Keratinocyte (primary cell): ENCODE data around the gene NCCRP1. TPM values are rescaled to one million over a fixed set of nuclear protein-coding genes. Genes with fewer than 3 reads are reported as not detected.

Experiments used
- DNase-seq: peaks from one replicate; pipeline ENCODE4 v3.0.0-alpha.2; 2011; ENCODE audit warnings: low read depth, missing footprints, low spot score
- FAIRE-seq: peaks from 2 replicates; lab custom pipeline; 2011; peaks lifted over from hg19 to GRCh38; lab: Jason Lieb, UNC
- H2AFZ ChIP-seq: 2 replicates; pipeline ENCODE4 v1.6.0; 2012; ENCODE audit warnings: low read length, control low read depth, inconsistent platforms; ENCODE audit not compliant: control insufficient read depth
- H3K27ac ChIP-seq: 2 replicates; pipeline ENCODE4 v1.5.1; 2011; ENCODE audit warnings: low read length; ENCODE audit not compliant: control insufficient read depth, insufficient read depth
- H3K27me3 ChIP-seq: 3 replicates; pipeline ENCODE4 v1.6.0; 2011; ENCODE audit warnings: low read length; ENCODE audit not compliant: control insufficient read depth, insufficient read depth; ENCODE audit errors: extremely low read depth
- H3K36me3 ChIP-seq, 2 experiments: 2 replicates in 1 of 2; 3 replicates in 1 of 2; pipeline ENCODE4 v1.5.1; 2011; ENCODE audit warnings: low read length in 2 of 2, mild to moderate bottlenecking in 1 of 2; ENCODE audit not compliant: control insufficient read depth in 2 of 2, insufficient read depth in 2 of 2; ENCODE audit errors: extremely low read depth in 1 of 2
- H3K4me1 ChIP-seq: 3 replicates; pipeline ENCODE4 v1.5.1; 2011; ENCODE audit warnings: low read length; ENCODE audit not compliant: control insufficient read depth, insufficient read depth; ENCODE audit errors: extremely low read depth
- H3K4me2 ChIP-seq: 3 replicates; pipeline ENCODE4 v1.6.0; 2011; ENCODE audit warnings: low read depth, low read length; ENCODE audit not compliant: control insufficient read depth, insufficient read depth; ENCODE audit errors: extremely low read depth
- H3K4me3 ChIP-seq, 3 experiments: fragments of 200-600 bp in 1 of 3; sonication (generic) in 1 of 3; 2 replicates in 2 of 3; 3 replicates in 1 of 3; pipeline ENCODE4 v1.5.1; 2011 to 2016; ENCODE audit warnings: low read length in 3 of 3, mild to moderate bottlenecking in 3 of 3, control low read depth in 2 of 3, inconsistent platforms in 1 of 3, low read depth in 1 of 3, mixed read lengths in 1 of 3, mixed run types in 1 of 3, moderate library complexity in 1 of 3; ENCODE audit not compliant: control insufficient read depth in 2 of 3, insufficient read depth in 2 of 3; ENCODE audit errors: extremely low read depth in 1 of 3
- H3K79me2 ChIP-seq: 2 replicates; pipeline ENCODE4 v1.6.0; 2012; ENCODE audit warnings: low read length; ENCODE audit not compliant: control insufficient read depth, insufficient read depth
- H3K9ac ChIP-seq: 3 replicates; pipeline ENCODE4 v1.6.0; 2011; ENCODE audit warnings: low read length; ENCODE audit not compliant: control insufficient read depth, insufficient read depth; ENCODE audit errors: extremely low read depth
- H3K9me1 ChIP-seq: 3 replicates; pipeline ENCODE4 v1.6.0; 2011; ENCODE audit warnings: low read length; ENCODE audit not compliant: control insufficient read depth, insufficient read depth; ENCODE audit errors: extremely low read depth
- H3K9me3 ChIP-seq: 2 replicates; pipeline ENCODE4 v1.5.1; 2012; ENCODE audit warnings: low read depth, low read length; ENCODE audit not compliant: control insufficient read depth
- H4K20me1 ChIP-seq: 3 replicates; pipeline ENCODE4 v1.6.0; 2011; ENCODE audit warnings: low read length; ENCODE audit not compliant: control insufficient read depth, insufficient read depth; ENCODE audit errors: extremely low read depth
- CTCF ChIP-seq, 3 experiments: IDR thresholded peaks in 1 of 3; conservative IDR thresholded peaks in 1 of 3; optimal IDR thresholded peaks in 1 of 3; 2 replicates in 2 of 3; 3 replicates in 1 of 3; pipeline versions ENCODE3 to v1.5.1; 2011; ENCODE audit warnings: low read length in 3 of 3, mild to moderate bottlenecking in 3 of 3, moderate library complexity in 2 of 3, control low read depth in 1 of 3, inconsistent platforms in 1 of 3; ENCODE audit not compliant: insufficient read depth in 2 of 3; ENCODE audit errors: extremely low read depth in 1 of 3
- EZH2 ChIP-seq: IDR thresholded peaks from one replicate; pipeline ENCODE4 v1.6.1; 2012; ENCODE audit warnings: inconsistent platforms, mild to moderate bottlenecking, low read length, moderate library complexity
- dilution Hi-C: fragments of 300-500 bp; cut with MboI; formaldehyde crosslinking; loops from one replicate; pipeline ENCODE4 v1.7.0; 2020; ENCODE audit warnings: low sequenced_read_pairs; ENCODE audit not compliant: extremely low pct_ligation_motif_present
- polyA plus RNA-seq, 5 experiments: library from polyadenylated mRNA; depleted of rRNA in 3 of 5; stranded (reverse) in 3 of 5; stranded (forward) in 1 of 5; unstranded in 1 of 5; fragments of >200 nt; gene quantifications; 1 replicate in 1 of 5; 2 replicates in 3 of 5; 3 replicates in 1 of 5; pipeline versions ENCODE4 v1.2.1 to v1.2.3, GENCODE V29; 2011 to 2012; ENCODE audit warnings: missing spikeins in 2 of 5, low read depth in 1 of 5, low replicate concordance in 1 of 5

NCCRP1 gene
- polyA plus RNA-seq, 1 donor (not counting 4 experiments of a cell fraction or from before 2014, with no cell fraction given) = 2.3 TPM

- Histone ChIP-seq H3K4me3 (no peak overlapping the region), H2AFZ (no peak overlapping the region), H3K36me3 (no peaks in the 10 kb centered on the region), H3K27ac (no peak overlapping the region), H3K9ac (no peak overlapping the region), H3K9me3 (no peaks in the 10 kb centered on the region), H4K20me1 (no peaks in the 10 kb centered on the region), H3K4me2 (no peak overlapping the region), H3K27me3 (peaks cover 33% of the 10 kb centered on the region), H3K79me2 (no peaks in the 10 kb centered on the region), H3K4me1 (peaks cover 23% of the 10 kb centered on the region), H3K9me1 (no peaks in the 10 kb centered on the region)
- no peak for DNase-seq
- dilution Hi-C loops = no loop called here
- TF ChIP-seq CTCF (optimal IDR thresholded peaks at IDR 0.05 in 1 of 3, IDR thresholded peaks at IDR 0.05 in 1 of 3, conservative IDR thresholded peaks at IDR 0.05 in 1 of 3; ENCODE audit: extremely low read depth in 1 of 3, insufficient read depth in 2 of 3, low read length in 3 of 3) (no peak), EZH2 (no peak)
- no peak for FAIRE-seq
Observed at GRCh38 chr19:39196320-39196719, 444 bp upstream of the NCCRP1 start.

- peaks cover 38% of the 10 kb centered on the region for H3K27me3 ChIP-seq
Observed at GRCh38 chr19:39197808-39198207, 1.0 kb downstream of the NCCRP1 start.

More at GRCh38 chr19:39197808-39198207, 1.0 kb downstream of the NCCRP1 start:
- no peaks in the 10 kb centered on the region for H3K79me2 ChIP-seq
- H2AFZ ChIP-seq = no peak overlapping the region
- DNase-seq = no peak
- no peak for FAIRE-seq
- no peaks in the 10 kb centered on the region for H3K9me3 ChIP-seq
- peak overlapping the region; percentile 37 for H3K4me2 ChIP-seq
- dilution Hi-C loops = no loop called here
- peak; percentile 6 to 30 (median 9) for TF ChIP-seq CTCF (optimal IDR thresholded peaks at IDR 0.05 in 1 of 3, IDR thresholded peaks at IDR 0.05 in 1 of 3, conservative IDR thresholded peaks at IDR 0.05 in 1 of 3; ENCODE audit: extremely low read depth in 1 of 3, insufficient read depth in 2 of 3, low read length in 3 of 3)
- no peak for TF ChIP-seq EZH2
- no peaks in the 10 kb centered on the region for H3K36me3 ChIP-seq
- H3K27ac ChIP-seq = no peak overlapping the region
- H3K4me1 ChIP-seq = peaks cover 22% of the 10 kb centered on the region
- no peaks in the 10 kb centered on the region for H3K9me1 ChIP-seq
- no peak overlapping the region for H3K4me3 ChIP-seq
- no peak overlapping the region for H3K9ac ChIP-seq
- no peaks in the 10 kb centered on the region for H4K20me1 ChIP-seq
